HEK293 (cell line): ENCODE data around the gene ZSWIM6.

Source experiments
- CTCF ChIA-PET: fragments of 350-600 bp; formaldehyde crosslinking; extraction: SDS; loops from one replicate; lab custom pipeline; 2021; ENCODE audit warnings: antibody characterized with exemption; lab: Yijun Ruan, JAX
- POLR2A ChIA-PET: fragments of 300-600 bp; formaldehyde crosslinking; extraction: SDS; loops from one replicate; lab custom pipeline; 2020; ENCODE audit warnings: antibody characterized with exemption, inconsistent platforms; lab: Yijun Ruan, JAX
- H3K27ac ChIP-seq: fragments of 200-500 bp; sonication (Bioruptor generic); 2 replicates; pipeline ENCODE4 v1.5.1; 2014; ENCODE audit warnings: low read depth, low read length, control low read depth, inconsistent platforms; ENCODE audit errors: extremely low read depth
- H3K36me3 ChIP-seq, 2 experiments: fragments of 200-500 bp in 1 of 2; sonication (Bioruptor generic) in 1 of 2; 1 replicate in 1 of 2; 2 replicates in 1 of 2; pipeline ENCODE4 v1.5.1; 2014 to 2017; ENCODE audit warnings: inconsistent platforms in 2 of 2, low read length in 2 of 2; ENCODE audit not compliant: control insufficient read depth in 2 of 2, insufficient read depth in 1 of 2
- H3K4me1 ChIP-seq: fragments of 200-500 bp; sonication (Bioruptor generic); 2 replicates; pipeline ENCODE4 v1.5.1; 2014; ENCODE audit warnings: mild to moderate bottlenecking, low read length, inconsistent platforms; ENCODE audit not compliant: control insufficient read depth, insufficient read depth
- H3K4me3 ChIP-seq: 2 replicates; pipeline ENCODE4 v1.5.1; 2011; ENCODE audit warnings: low read depth, mild to moderate bottlenecking, control low read depth, low read length, moderate library complexity
- H3K9me3 ChIP-seq: fragments of 200-500 bp; sonication (Bioruptor generic); 2 replicates; pipeline ENCODE4 v1.5.1; 2014; ENCODE audit warnings: low read depth, low read length, inconsistent platforms; ENCODE audit not compliant: control insufficient read depth, insufficient read depth
- GLIS2 ChIP-seq: fragments of 450-650 bp; formaldehyde crosslinking; IDR thresholded peaks from 2 replicates; pipeline ENCODE4 v1.5.1; 2016; ENCODE audit warnings: missing biosample characterization, missing genetic modification characterization
- HOXA7 ChIP-seq: sonication (generic); formaldehyde crosslinking; IDR thresholded peaks from 2 replicates; pipeline ENCODE4 v1.8.1; 2022; ENCODE audit warnings: missing genetic modification reagents, borderline replicate concordance
- OVOL3 ChIP-seq: fragments of 450-650 bp; formaldehyde crosslinking; IDR thresholded peaks from 2 replicates; pipeline ENCODE4 v1.5.1; 2016; ENCODE audit warnings: missing biosample characterization, missing genetic modification characterization
- RBAK ChIP-seq: fragments of 450-650 bp; formaldehyde crosslinking; IDR thresholded peaks from 2 replicates; pipeline ENCODE4 v1.5.1; 2016; ENCODE audit warnings: missing biosample characterization, missing genetic modification characterization
- ZBTB20 ChIP-seq: fragments of 450-650 bp; formaldehyde crosslinking; IDR thresholded peaks from 2 replicates; pipeline ENCODE4 v1.5.1; 2016; ENCODE audit warnings: missing biosample characterization, missing genetic modification characterization
- ZNF174 ChIP-seq: fragments of 450-650 bp; formaldehyde crosslinking; IDR thresholded peaks from 2 replicates; pipeline ENCODE4 v1.5.0; 2017; ENCODE audit warnings: missing biosample characterization, mild to moderate bottlenecking, missing genetic modification characterization
- ZNF214 ChIP-seq: fragments of 450-650 bp; formaldehyde crosslinking; IDR thresholded peaks from 2 replicates; pipeline ENCODE4 v1.5.1; 2017; ENCODE audit warnings: missing biosample characterization, mild to moderate bottlenecking, missing genetic modification characterization, borderline replicate concordance
- ZNF23 ChIP-seq: fragments of 450-650 bp; formaldehyde crosslinking; IDR thresholded peaks from 2 replicates; pipeline ENCODE4 v1.5.1; 2016; ENCODE audit warnings: missing biosample characterization, missing genetic modification characterization, borderline replicate concordance
- ZNF302 ChIP-seq: fragments of 450-650 bp; formaldehyde crosslinking; IDR thresholded peaks from 2 replicates; pipeline ENCODE4 v1.5.1; 2016; ENCODE audit warnings: missing biosample characterization, missing genetic modification characterization, low read depth
- ZNF324 ChIP-seq: fragments of 450-650 bp; formaldehyde crosslinking; IDR thresholded peaks from 2 replicates; pipeline ENCODE4 v1.5.1; 2016; ENCODE audit warnings: missing biosample characterization, missing genetic modification characterization
- ZNF350 ChIP-seq: fragments of 450-650 bp; formaldehyde crosslinking; IDR thresholded peaks from 2 replicates; pipeline ENCODE4 v1.5.0; 2017; ENCODE audit warnings: missing biosample characterization, mild to moderate bottlenecking, missing genetic modification characterization
- ZNF394 ChIP-seq: fragments of 450-650 bp; formaldehyde crosslinking; IDR thresholded peaks from 2 replicates; pipeline ENCODE4 v1.5.1; 2016; ENCODE audit warnings: missing biosample characterization, missing genetic modification characterization, mild to moderate bottlenecking, moderate library complexity, borderline replicate concordance
- ZNF416 ChIP-seq: fragments of 450-650 bp; formaldehyde crosslinking; IDR thresholded peaks from 2 replicates; pipeline ENCODE4 v1.5.1; 2016; ENCODE audit warnings: missing biosample characterization, missing genetic modification characterization
- ZNF473 ChIP-seq: fragments of 450-650 bp; formaldehyde crosslinking; IDR thresholded peaks from 2 replicates; pipeline ENCODE4 v1.5.1; 2017; ENCODE audit warnings: missing biosample characterization, missing genetic modification characterization
- ZNF48 ChIP-seq: fragments of 450-650 bp; formaldehyde crosslinking; IDR thresholded peaks from 2 replicates; pipeline ENCODE4 v1.5.1; 2016; ENCODE audit warnings: missing biosample characterization, missing genetic modification characterization
- ZNF530 ChIP-seq: fragments of 450-650 bp; formaldehyde crosslinking; IDR thresholded peaks from 2 replicates; pipeline ENCODE4 v1.5.1; 2016; ENCODE audit warnings: low read depth, missing biosample characterization, missing genetic modification characterization
- ZNF660 ChIP-seq: fragments of 450-650 bp; IDR thresholded peaks from 2 replicates; pipeline ENCODE4 v1.5.1; 2018; ENCODE audit warnings: missing biosample characterization, mild to moderate bottlenecking, missing genetic modification characterization
- ZNF670 ChIP-seq: fragments of 450-650 bp; formaldehyde crosslinking; IDR thresholded peaks from 2 replicates; pipeline ENCODE4 v1.5.1; 2016; ENCODE audit warnings: missing biosample characterization, missing genetic modification characterization, low read depth
- ZNF701 ChIP-seq: fragments of 450-650 bp; formaldehyde crosslinking; IDR thresholded peaks from 2 replicates; pipeline ENCODE4 v1.5.1; 2016; ENCODE audit warnings: missing biosample characterization, missing genetic modification characterization
- ZNF777 ChIP-seq: fragments of 450-650 bp; formaldehyde crosslinking; IDR thresholded peaks from 2 replicates; pipeline ENCODE4 v1.5.1; 2017; ENCODE audit warnings: missing biosample characterization, missing genetic modification characterization, borderline replicate concordance
- TF ChIP-seq, protein P1 (sequence below): fragments of 450-650 bp; formaldehyde crosslinking; IDR thresholded peaks from 2 replicates; pipeline ENCODE4 v1.5.1; 2016; ENCODE audit warnings: missing biosample characterization, missing genetic modification characterization
- TF ChIP-seq, protein P2 (sequence below): fragments of 450-650 bp; formaldehyde crosslinking; IDR thresholded peaks from 2 replicates; pipeline ENCODE4 v1.5.1; 2016; ENCODE audit warnings: missing biosample characterization, missing genetic modification characterization
- TF ChIP-seq, protein P3 (sequence below): fragments of 450-650 bp; formaldehyde crosslinking; IDR thresholded peaks from 2 replicates; pipeline ENCODE4 v1.5.1; 2016; ENCODE audit warnings: missing biosample characterization, missing genetic modification characterization
- TF ChIP-seq, protein P4 (sequence below): fragments of 450-650 bp; formaldehyde crosslinking; IDR thresholded peaks from 2 replicates; pipeline ENCODE4 v1.5.1; 2017; ENCODE audit warnings: missing biosample characterization, missing genetic modification characterization

ZSWIM6 gene

GRCh38 chr5:61563401-61563800 lies 231.3 kb downstream of the ZSWIM6 start:
- Histone ChIP-seq H3K4me3 (no peak overlapping the region), H3K36me3 (no peaks in the 10 kb centered on the region), H3K27ac (no peak overlapping the region), H3K4me1 (no peaks in the 10 kb centered on the region), H3K9me3 (no peaks in the 10 kb centered on the region)
- TF ChIP-seq ZNF473 (tag by site-specific recombination) (no peak), ZNF660 (tag by site-specific recombination) (no peak), RBAK (no peak), ZNF350 (tag by site-specific recombination) (no peak), ZNF416 (tag by site-specific recombination) (no peak), GLIS2 (tag by site-specific recombination) (no peak), ZBTB20 (tag by site-specific recombination) (no peak), ZNF214 (tag by site-specific recombination) (no peak), ZNF302 (no peak), ZNF670 (tag by site-specific recombination) (no peak), ZNF530 (tag by site-specific recombination) (no peak)
- TF ChIP-seq, protein P1, sequence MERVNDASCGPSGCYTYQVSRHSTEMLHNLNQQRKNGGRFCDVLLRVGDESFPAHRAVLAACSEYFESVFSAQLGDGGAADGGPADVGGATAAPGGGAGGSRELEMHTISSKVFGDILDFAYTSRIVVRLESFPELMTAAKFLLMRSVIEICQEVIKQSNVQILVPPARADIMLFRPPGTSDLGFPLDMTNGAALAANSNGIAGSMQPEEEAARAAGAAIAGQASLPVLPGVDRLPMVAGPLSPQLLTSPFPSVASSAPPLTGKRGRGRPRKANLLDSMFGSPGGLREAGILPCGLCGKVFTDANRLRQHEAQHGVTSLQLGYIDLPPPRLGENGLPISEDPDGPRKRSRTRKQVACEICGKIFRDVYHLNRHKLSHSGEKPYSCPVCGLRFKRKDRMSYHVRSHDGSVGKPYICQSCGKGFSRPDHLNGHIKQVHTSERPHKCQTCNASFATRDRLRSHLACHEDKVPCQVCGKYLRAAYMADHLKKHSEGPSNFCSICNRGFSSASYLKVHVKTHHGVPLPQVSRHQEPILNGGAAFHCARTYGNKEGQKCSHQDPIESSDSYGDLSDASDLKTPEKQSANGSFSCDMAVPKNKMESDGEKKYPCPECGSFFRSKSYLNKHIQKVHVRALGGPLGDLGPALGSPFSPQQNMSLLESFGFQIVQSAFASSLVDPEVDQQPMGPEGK (tag by site-specific recombination) = no peak
- TF ChIP-seq, protein P2, sequence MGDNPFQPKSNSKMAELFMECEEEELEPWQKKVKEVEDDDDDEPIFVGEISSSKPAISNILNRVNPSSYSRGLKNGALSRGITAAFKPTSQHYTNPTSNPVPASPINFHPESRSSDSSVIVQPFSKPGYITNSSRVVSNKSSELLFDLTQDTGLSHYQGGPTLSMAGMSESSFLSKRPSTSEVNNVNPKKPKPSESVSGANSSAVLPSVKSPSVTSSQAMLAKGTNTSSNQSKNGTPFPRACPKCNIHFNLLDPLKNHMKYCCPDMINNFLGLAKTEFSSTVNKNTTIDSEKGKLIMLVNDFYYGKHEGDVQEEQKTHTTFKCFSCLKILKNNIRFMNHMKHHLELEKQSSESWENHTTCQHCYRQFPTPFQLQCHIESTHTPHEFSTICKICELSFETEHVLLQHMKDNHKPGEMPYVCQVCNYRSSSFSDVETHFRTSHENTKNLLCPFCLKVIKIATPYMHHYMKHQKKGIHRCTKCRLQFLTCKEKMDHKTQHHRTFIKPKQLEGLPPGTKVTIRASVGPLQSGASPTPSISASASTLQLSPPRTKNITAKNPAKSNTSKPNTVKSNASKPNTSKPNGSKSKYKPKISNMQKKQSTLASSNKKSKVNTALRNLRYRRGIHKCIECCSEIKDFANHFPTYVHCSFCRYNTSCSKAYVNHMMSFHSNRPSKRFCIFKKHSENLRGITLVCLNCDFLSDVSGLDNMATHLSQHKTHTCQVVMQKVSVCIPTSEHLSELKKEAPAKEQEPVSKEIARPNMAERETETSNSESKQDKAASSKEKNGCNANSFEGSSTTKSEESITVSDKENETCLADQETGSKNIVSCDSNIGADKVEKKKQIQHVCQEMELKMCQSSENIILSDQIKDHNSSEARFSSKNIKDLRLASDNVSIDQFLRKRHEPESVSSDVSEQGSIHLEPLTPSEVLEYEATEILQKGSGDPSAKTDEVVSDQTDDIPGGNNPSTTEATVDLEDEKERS (tag by site-specific recombination) = no peak
- TF ChIP-seq, protein P3, sequence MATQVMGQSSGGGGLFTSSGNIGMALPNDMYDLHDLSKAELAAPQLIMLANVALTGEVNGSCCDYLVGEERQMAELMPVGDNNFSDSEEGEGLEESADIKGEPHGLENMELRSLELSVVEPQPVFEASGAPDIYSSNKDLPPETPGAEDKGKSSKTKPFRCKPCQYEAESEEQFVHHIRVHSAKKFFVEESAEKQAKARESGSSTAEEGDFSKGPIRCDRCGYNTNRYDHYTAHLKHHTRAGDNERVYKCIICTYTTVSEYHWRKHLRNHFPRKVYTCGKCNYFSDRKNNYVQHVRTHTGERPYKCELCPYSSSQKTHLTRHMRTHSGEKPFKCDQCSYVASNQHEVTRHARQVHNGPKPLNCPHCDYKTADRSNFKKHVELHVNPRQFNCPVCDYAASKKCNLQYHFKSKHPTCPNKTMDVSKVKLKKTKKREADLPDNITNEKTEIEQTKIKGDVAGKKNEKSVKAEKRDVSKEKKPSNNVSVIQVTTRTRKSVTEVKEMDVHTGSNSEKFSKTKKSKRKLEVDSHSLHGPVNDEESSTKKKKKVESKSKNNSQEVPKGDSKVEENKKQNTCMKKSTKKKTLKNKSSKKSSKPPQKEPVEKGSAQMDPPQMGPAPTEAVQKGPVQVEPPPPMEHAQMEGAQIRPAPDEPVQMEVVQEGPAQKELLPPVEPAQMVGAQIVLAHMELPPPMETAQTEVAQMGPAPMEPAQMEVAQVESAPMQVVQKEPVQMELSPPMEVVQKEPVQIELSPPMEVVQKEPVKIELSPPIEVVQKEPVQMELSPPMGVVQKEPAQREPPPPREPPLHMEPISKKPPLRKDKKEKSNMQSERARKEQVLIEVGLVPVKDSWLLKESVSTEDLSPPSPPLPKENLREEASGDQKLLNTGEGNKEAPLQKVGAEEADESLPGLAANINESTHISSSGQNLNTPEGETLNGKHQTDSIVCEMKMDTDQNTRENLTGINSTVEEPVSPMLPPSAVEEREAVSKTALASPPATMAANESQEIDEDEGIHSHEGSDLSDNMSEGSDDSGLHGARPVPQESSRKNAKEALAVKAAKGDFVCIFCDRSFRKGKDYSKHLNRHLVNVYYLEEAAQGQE (tag by site-specific recombination) = no peak
- POLR2A ChIA-PET = no interaction called here
- CTCF ChIA-PET = no interaction called here

DNA sequence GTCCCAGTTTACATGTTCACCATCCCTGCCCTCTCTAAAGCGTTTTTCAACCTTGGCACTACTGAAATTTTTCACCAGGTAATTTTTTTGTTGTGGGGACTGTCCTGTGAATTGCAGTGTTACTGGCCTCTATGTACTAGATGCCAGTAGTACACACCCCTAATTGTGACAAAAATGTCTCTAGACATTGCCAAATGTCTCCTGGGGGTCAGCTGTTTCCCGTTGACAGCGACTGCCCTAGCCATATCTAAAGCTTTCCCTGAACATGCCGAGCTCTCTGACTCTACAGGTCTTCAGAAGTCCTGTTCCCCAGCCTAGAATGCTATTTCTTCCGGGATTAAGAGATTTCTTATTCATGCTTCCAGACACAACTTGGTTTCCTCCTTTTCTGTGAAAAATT lies 235.3 kb downstream of the ZSWIM6 start:
- TF ChIP-seq OVOL3 (tag by site-specific recombination) (no peak), ZNF174 (no peak), HOXA7 (CRISPR knock-in tag) (no peak), ZNF324 (no peak), ZNF48 (no peak), ZNF394 (tag by site-specific recombination) (no peak), ZNF23 (no peak), ZNF777 (tag by site-specific recombination) (no peak), ZNF701 (tag by site-specific recombination) (no peak)
- TF ChIP-seq, protein P4, sequence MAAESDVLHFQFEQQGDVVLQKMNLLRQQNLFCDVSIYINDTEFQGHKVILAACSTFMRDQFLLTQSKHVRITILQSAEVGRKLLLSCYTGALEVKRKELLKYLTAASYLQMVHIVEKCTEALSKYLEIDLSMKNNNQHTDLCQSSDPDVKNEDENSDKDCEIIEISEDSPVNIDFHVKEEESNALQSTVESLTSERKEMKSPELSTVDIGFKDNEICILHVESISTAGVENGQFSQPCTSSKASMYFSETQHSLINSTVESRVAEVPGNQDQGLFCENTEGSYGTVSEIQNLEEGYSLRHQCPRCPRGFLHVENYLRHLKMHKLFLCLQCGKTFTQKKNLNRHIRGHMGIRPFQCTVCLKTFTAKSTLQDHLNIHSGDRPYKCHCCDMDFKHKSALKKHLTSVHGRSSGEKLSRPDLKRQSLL (tag by site-specific recombination) = no peak
- ChIA-PET POLR2A (no interaction called here), CTCF (no interaction called here)
- no peak overlapping the region for H3K4me3 ChIP-seq
- H3K36me3 ChIP-seq = no peaks in the 10 kb centered on the region
- no peaks in the 10 kb centered on the region for H3K4me1 ChIP-seq
- no peaks in the 10 kb centered on the region for H3K9me3 ChIP-seq
- no peak overlapping the region for H3K27ac ChIP-seq
